CD4-positive, alpha-beta T cell (primary cell): ENCODE results near the gene DMPK. TPM values are rescaled to one million over a fixed set of nuclear protein-coding genes. Genes with fewer than 3 reads are reported as not detected.

Source experiments
- ATAC-seq: fragments of 200-7000 bp; cut with Tn5 transposase; one replicate; pipeline ENCODE4 v1.10.0; 2022; ENCODE audit warnings: mild to moderate bottlenecking; ENCODE audit not compliant: poor library complexity
- CTCF ChIA-PET: fragments of 350-600 bp; sonication (Branson Sonifier 250); formaldehyde crosslinking; loops from one replicate; lab custom pipeline; 2021; ENCODE audit warnings: antibody characterized with exemption, inconsistent platforms; lab: Charles Lee
- POLR2A ChIA-PET: fragments of 350-600 bp; sonication (Branson Sonifier 250); formaldehyde crosslinking; loops from one replicate; lab custom pipeline; 2021; ENCODE audit warnings: antibody characterized with exemption, inconsistent platforms; lab: Charles Lee
- DNase-seq, 14 experiments: peaks; one replicate each; pipeline ENCODE4 v3.0.0-alpha.2; 2013 to 2020; ENCODE audit warnings: mixed read lengths in 2 of 14
- H3K27ac ChIP-seq, 2 donors: one replicate each; pipeline versions ENCODE4 v1.5.1 to v1.7.0; 2013; ENCODE audit warnings: low read length in 2 of 2, low read depth in 1 of 2, mild to moderate bottlenecking in 1 of 2
- H3K27me3 ChIP-seq, 2 experiments: 1 replicate in 1 of 2; 2 replicates in 1 of 2; pipeline versions ENCODE4 v1.6.1 to v1.7.0; 2013; ENCODE audit warnings: low read length in 2 of 2, control low read depth in 1 of 2, mild to moderate bottlenecking in 1 of 2, moderate library complexity in 1 of 2; ENCODE audit not compliant: insufficient read depth in 2 of 2, control insufficient read depth in 1 of 2
- H3K36me3 ChIP-seq: one replicate; pipeline ENCODE4 v1.6.1; 2013; ENCODE audit warnings: low read length, control low read depth; ENCODE audit not compliant: insufficient read depth
- H3K4me1 ChIP-seq: one replicate; pipeline ENCODE4 v1.6.1; 2013; ENCODE audit warnings: low read length, control low read depth; ENCODE audit not compliant: insufficient read depth
- H3K4me3 ChIP-seq: one replicate; pipeline ENCODE4 v1.5.1; 2013; ENCODE audit warnings: mild to moderate bottlenecking, low read length, moderate library complexity
- H3K9me3 ChIP-seq, 2 experiments: 1 replicate in 1 of 2; 2 replicates in 1 of 2; pipeline versions ENCODE4 v1.6.1 to v1.7.0; 2013; ENCODE audit warnings: low read length in 2 of 2, mild to moderate bottlenecking in 2 of 2, control low read depth in 1 of 2, moderate library complexity in 1 of 2; ENCODE audit not compliant: control insufficient read depth in 1 of 2, insufficient read depth in 1 of 2
- H3K27ac Mint-ChIP-seq: one replicate; pipeline ENCODE4 v1.8.0; 2020; ENCODE audit warnings: mixed read lengths
- H3K27me3 Mint-ChIP-seq: one replicate; pipeline ENCODE4 v1.8.0; 2021; ENCODE audit warnings: mixed read lengths
- H3K36me3 Mint-ChIP-seq: one replicate; pipeline ENCODE4 v1.8.0; 2021; ENCODE audit warnings: low read depth, mixed read lengths
- H3K4me1 Mint-ChIP-seq: one replicate; pipeline ENCODE4 v1.8.0; 2021; ENCODE audit warnings: low read depth, mixed read lengths
- H3K4me3 Mint-ChIP-seq: one replicate; pipeline ENCODE4 v1.8.0; 2020; ENCODE audit warnings: mild to moderate bottlenecking, mixed read lengths
- H3K9me3 Mint-ChIP-seq: one replicate; pipeline ENCODE4 v1.8.0; 2020; ENCODE audit warnings: mixed read lengths
- CTCF ChIP-seq: fragments of 200-600 bp; IDR thresholded peaks from one replicate; pipeline ENCODE4 v1.8.0; 2022; ENCODE audit warnings: antibody characterized with exemption, mild to moderate bottlenecking
- intact Hi-C, 2 experiments: fragments of 100-400 bp; cut with DNase I in 1 of 2; cut with micrococcal nuclease in 1 of 2; formaldehyde crosslinking; loops; one replicate each; pipeline versions ENCODE4 v1.15.1 to v1.9.0; 2023 to 2025; cut with DNase I, micrococcal nuclease
- total RNA-seq, 174 experiments: library from RNA in 2 of 174; stranded (reverse) in 2 of 174; gene quantifications; one replicate each; pipeline ENCODE4 v1.2.3 and lab custom pipeline; 2021 to 2026

DMPK gene
- total RNA-seq, 2 experiments from 2014 or later, result 24.0 to 24.9 TPM

GRCh38 chr19:45805719-45806118 is 23.4 kb upstream of the DMPK start:
- Histone ChIP-seq H3K4me3 (no peak overlapping the region), H3K9me3 (no peaks in the 10 kb centered on the region), H3K36me3 (no peaks in the 10 kb centered on the region), H3K27ac (no peak overlapping the region), H3K4me1 (peaks cover 2% of the 10 kb centered on the region), H3K27me3 (peaks cover 0 to 3% of the 10 kb centered on the region in 2 experiments)
- H3K27ac Mint-ChIP-seq, result no peak overlapping the region
- intact Hi-C loops, result no loop called here
- H3K4me3 Mint-ChIP-seq, result no peak overlapping the region
- no peaks in the 10 kb centered on the region for H3K9me3 Mint-ChIP-seq
- CTCF ChIA-PET, result no interaction called here
- no peak for TF ChIP-seq CTCF
- peaks cover 10% of the 10 kb centered on the region for H3K27me3 Mint-ChIP-seq
- H3K4me1 Mint-ChIP-seq, result no peaks in the 10 kb centered on the region
- no peaks in the 10 kb centered on the region for H3K36me3 Mint-ChIP-seq
- DNase-seq (no peak), ATAC-seq (no peak)
- POLR2A ChIA-PET, result no interaction called here

- POLR2A ChIA-PET, result no interaction called here
- no peaks in the 10 kb centered on the region for H3K4me1 Mint-ChIP-seq
- Histone ChIP-seq H3K36me3 (no peaks in the 10 kb centered on the region), H3K27ac (no peak overlapping the region), H3K9me3 (no peaks in the 10 kb centered on the region), H3K27me3 (peaks cover 2 to 4% of the 10 kb centered on the region in 2 experiments), H3K4me1 (peaks cover 2% of the 10 kb centered on the region), H3K4me3 (no peak overlapping the region)
- DNase-seq (no peak), ATAC-seq (no peak)
- H3K36me3 Mint-ChIP-seq, result no peaks in the 10 kb centered on the region
- H3K27me3 Mint-ChIP-seq, result peaks cover 16% of the 10 kb centered on the region
- no peaks in the 10 kb centered on the region for H3K9me3 Mint-ChIP-seq
- no peak overlapping the region for H3K4me3 Mint-ChIP-seq
- no peak for TF ChIP-seq CTCF
- no peak overlapping the region for H3K27ac Mint-ChIP-seq
- intact Hi-C loops, result no loop called here
- CTCF ChIA-PET, result no interaction called here
Observed at GRCh38 chr19:45804959-45805230, 22.6 kb upstream of the DMPK start.

DNA sequence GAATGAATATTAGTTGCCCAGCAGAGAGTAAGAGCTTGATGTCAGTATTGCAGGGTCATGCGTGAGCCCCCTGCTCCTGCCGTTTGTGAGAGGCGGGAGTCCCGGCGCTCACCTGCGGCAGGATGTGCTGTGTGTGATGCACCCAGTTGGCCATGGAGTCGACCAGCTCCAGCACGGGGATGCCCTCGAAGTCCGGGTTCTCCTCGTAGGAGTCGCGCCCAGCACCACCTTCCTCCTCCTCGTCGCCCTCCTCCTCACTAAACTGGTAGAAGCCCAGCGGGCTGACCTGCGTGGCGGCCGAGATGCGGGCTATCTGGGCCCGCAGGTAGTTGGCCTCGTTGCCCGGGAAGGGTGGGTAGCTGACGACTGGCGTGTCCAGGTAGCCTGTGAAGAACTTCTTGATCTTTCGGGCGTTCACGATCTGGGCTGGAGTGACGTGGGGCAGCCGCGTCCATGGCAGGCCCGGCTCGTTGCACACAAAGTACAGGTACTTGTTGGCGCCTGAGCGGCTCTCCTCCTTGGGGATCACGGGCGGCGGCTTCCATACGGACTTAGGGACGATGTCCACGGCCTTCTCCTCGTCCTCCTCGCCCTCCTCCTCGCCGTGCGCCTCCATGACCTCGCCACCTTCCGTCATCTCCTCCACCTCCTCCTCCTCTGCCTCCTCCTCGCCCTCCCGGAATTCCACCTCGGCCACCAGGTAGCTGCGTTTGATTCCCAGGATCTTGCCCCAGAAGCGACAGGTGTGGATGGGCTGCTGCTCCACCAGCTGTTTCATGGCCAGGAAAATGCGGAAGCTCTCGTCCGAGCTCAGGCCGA is 22.1 kb upstream of the DMPK start:
- Mint-ChIP-seq H3K27ac (no peak overlapping the region), H3K4me3 (no peak overlapping the region), H3K36me3 (no peaks in the 10 kb centered on the region), H3K9me3 (no peaks in the 10 kb centered on the region), H3K4me1 (no peaks in the 10 kb centered on the region), H3K27me3 (peaks cover 16% of the 10 kb centered on the region)
- Histone ChIP-seq H3K4me1 (peaks cover under 1% of the 10 kb centered on the region), H3K36me3 (no peaks in the 10 kb centered on the region), H3K9me3 (no peaks in the 10 kb centered on the region), H3K27me3 (peaks cover 6% of the 10 kb centered on the region in 2 experiments), H3K27ac (no peak overlapping the region), H3K4me3 (no peak overlapping the region)
- CTCF ChIA-PET, result no interaction called here
- POLR2A ChIA-PET, result no interaction called here
- intact Hi-C loops, result no loop called here
- DNase-seq, result no peak
- ATAC-seq, result no peak
- no peak for TF ChIP-seq CTCF
